Measurements from ENCODE around the gene CELA1.

Gene CELA1

GRCh38 chr12:51374361-51374760 is 27.9 kb upstream of the CELA1 start:
- no peak for DNase-seq

GRCh38 chr12:51373187-51373586 is 26.7 kb upstream of the CELA1 start:
- DNase-seq, result no peak

GRCh38 chr12:51372021-51372420 is 25.5 kb upstream of the CELA1 start:
- no peak for DNase-seq

- no peak for DNase-seq
Measured at GRCh38 chr12:51371295-51371953, 24.9 kb upstream of the CELA1 start.

GRCh38 chr12:51370667-51371066 is 24.2 kb upstream of the CELA1 start:
- DNase-seq, result no peak

GRCh38 chr12:51369581-51369980 is 23.1 kb upstream of the CELA1 start:
- DNase-seq, result no peak

- DNase-seq, result peak; percentile 93 to 94
Measured at GRCh38 chr12:51368640-51369517, 22.4 kb upstream of the CELA1 start.

GRCh38 chr12:51365276-51365675 is 18.8 kb upstream of the CELA1 start:
- DNase-seq, result no peak

GRCh38 chr12:51364001-51364400 is 17.5 kb upstream of the CELA1 start:
- no peak for DNase-seq

GRCh38 chr12:51362747-51363342 is 16.4 kb upstream of the CELA1 start:
- DNase-seq, result no peak

GRCh38 chr12:51362307-51362706 is 15.8 kb upstream of the CELA1 start:
- DNase-seq, result no peak

GRCh38 chr12:51361161-51362016 is 14.9 kb upstream of the CELA1 start:
- DNase-seq, result no peak

- DNase-seq, result no peak
Measured at GRCh38 chr12:51360315-51360714, 13.8 kb upstream of the CELA1 start.

- DNase-seq, result no peak
Measured at GRCh38 chr12:51359851-51360250, 13.4 kb upstream of the CELA1 start.

GRCh38 chr12:51358496-51358895 is 12.0 kb upstream of the CELA1 start:
- DNase-seq, result no peak

- DNase-seq, result peak in 1 of 2 donors; percentile 29
Measured at GRCh38 chr12:51357374-51358047, 11.0 kb upstream of the CELA1 start.

- DNase-seq, result peak; percentile 36 to 67
Measured at GRCh38 chr12:51351913-51352532, 5.5 kb upstream of the CELA1 start.

GRCh38 chr12:51349026-51349425 is 2.5 kb upstream of the CELA1 start:
- DNase-seq, result no peak

- DNase-seq, result no peak
Measured at GRCh38 chr12:51348116-51348515, 1.6 kb upstream of the CELA1 start.

- DNase-seq, result no peak
Measured at GRCh38 chr12:51345681-51346080, 798 bp downstream of the CELA1 start.

GRCh38 chr12:51343201-51343600 is 3.3 kb downstream of the CELA1 start:
- no peak for DNase-seq

- no peak for DNase-seq
Measured at GRCh38 chr12:51342416-51342815, 4.1 kb downstream of the CELA1 start.

Data from CD4-positive, alpha-beta T cell treated with Interferon alpha-2 for 1 hour (primary cell).